SK-N-SH (cell line): ENCODE results near the gene ZBTB46. TPM values are rescaled to one million over a fixed set of nuclear protein-coding genes. Genes with fewer than 3 reads are reported as not detected.

Experiments used
- CTCF ChIA-PET: fragments of 300-600, 350-600 bp; formaldehyde crosslinking; extraction: SDS; loops from one replicate; lab custom pipeline; 2021; lab: Yijun Ruan, JAX
- POLR2A ChIA-PET: fragments of 350-600 bp; sonication (Branson Sonifier 250); formaldehyde crosslinking; extraction: SDS; loops from one replicate; lab custom pipeline; 2020; ENCODE audit warnings: antibody characterized with exemption, inconsistent platforms; lab: Yijun Ruan, JAX
- DNase-seq: peaks from one replicate; pipeline ENCODE4 v3.0.0; 2012
- H2AFZ ChIP-seq: fragments of 200-600 bp; sonication (generic); 2 replicates; pipeline ENCODE4 v1.8.1; 2016; ENCODE audit warnings: antibody characterized with exemption, mild to moderate bottlenecking, low read depth
- H3F3A ChIP-seq: fragments of 200-600 bp; sonication (generic); replicated peaks from 2 replicates; pipeline ENCODE3; 2016; ENCODE audit warnings: antibody characterized with exemption, mild to moderate bottlenecking; ENCODE audit not compliant: insufficient read depth
- H3K27ac ChIP-seq, 2 experiments: fragments of 200-500 bp in 1 of 2; fragments of 200-600 bp in 1 of 2; sonication (Bioruptor generic) in 1 of 2; sonication (generic), shearing (Covaris generic) in 1 of 2; 2 replicates each; pipeline versions ENCODE4 v1.5.1 to v1.6.1; 2014 to 2016; ENCODE audit warnings: low read depth in 2 of 2, inconsistent platforms in 1 of 2, low read length in 1 of 2, mild to moderate bottlenecking in 1 of 2, mixed read lengths in 1 of 2
- H3K27me3 ChIP-seq: fragments of 200-600 bp; sonication (generic), shearing (Covaris generic); 2 replicates; pipeline ENCODE4 v1.6.1; 2016; ENCODE audit warnings: mixed run types; ENCODE audit not compliant: insufficient read depth
- H3K36me3 ChIP-seq, 2 experiments: fragments of 200-500 bp in 1 of 2; fragments of 200-600 bp in 1 of 2; sonication (Bioruptor generic) in 1 of 2; sonication (generic) in 1 of 2; replicated peaks in 1 of 2; 2 replicates each; pipeline versions ENCODE3 to v1.5.1; 2014 to 2016; ENCODE audit warnings: low read length in 1 of 2, mild to moderate bottlenecking in 1 of 2; ENCODE audit not compliant: insufficient read depth in 2 of 2, control insufficient read depth in 1 of 2
- H3K4me1 ChIP-seq, 2 experiments: fragments of 200-500 bp in 1 of 2; fragments of 200-600 bp in 1 of 2; sonication (Bioruptor generic) in 1 of 2; sonication (generic), shearing (Covaris generic) in 1 of 2; 2 replicates each; pipeline versions ENCODE4 v1.5.1 to v1.6.1; 2014 to 2016; ENCODE audit warnings: low read depth in 1 of 2, low read length in 1 of 2, mixed run types in 1 of 2; ENCODE audit not compliant: insufficient read depth in 2 of 2, control insufficient read depth in 1 of 2
- H3K4me2 ChIP-seq: fragments of 200-600 bp; sonication (generic), shearing (Covaris generic); 2 replicates; pipeline ENCODE4 v1.6.1; 2017; ENCODE audit warnings: mixed run types
- H3K4me3 ChIP-seq, 2 experiments: fragments of 200-500 bp in 1 of 2; fragments of 200-600 bp in 1 of 2; sonication (Bioruptor generic) in 1 of 2; sonication (generic), shearing (Covaris generic) in 1 of 2; 2 replicates each; pipeline versions ENCODE4 v1.5.1 to v1.8.1; 2014 to 2016; ENCODE audit warnings: low read depth in 2 of 2, inconsistent platforms in 1 of 2, low read length in 1 of 2, mild to moderate bottlenecking in 1 of 2, mixed read lengths in 1 of 2, moderate library complexity in 1 of 2
- H3K79me2 ChIP-seq: fragments of 200-600 bp; sonication (generic); 2 replicates; pipeline ENCODE4 v1.8.1; 2017; ENCODE audit warnings: mild to moderate bottlenecking; ENCODE audit not compliant: insufficient read depth
- H3K9ac ChIP-seq: fragments of 200-600 bp; sonication (generic); 2 replicates; pipeline ENCODE4 v1.6.1; 2017; ENCODE audit warnings: mixed run types
- H3K9me2 ChIP-seq: fragments of 200-600 bp; sonication (generic); 2 replicates; pipeline ENCODE4 v1.6.1; 2017; ENCODE audit warnings: mixed run types
- H3K9me3 ChIP-seq: fragments of 200-600 bp; sonication (generic); 2 replicates; pipeline ENCODE4 v1.6.1; 2017; ENCODE audit warnings: mixed run types, mild to moderate bottlenecking, moderate library complexity
- H4K20me1 ChIP-seq: fragments of 200-600 bp; sonication (generic); 2 replicates; pipeline ENCODE4 v1.6.1; 2017; ENCODE audit warnings: mild to moderate bottlenecking, mixed run types; ENCODE audit not compliant: insufficient read depth
- PBX3 ChIP-seq: IDR thresholded peaks from 2 replicates; pipeline ENCODE4; 2012
- REST ChIP-seq: IDR thresholded peaks from 2 replicates; pipeline ENCODE4 v1.6.1; 2012; ENCODE audit warnings: mild to moderate bottlenecking, low read depth, low read length, moderate library complexity
- RFX5 ChIP-seq: IDR thresholded peaks from 2 replicates; pipeline ENCODE4 v1.6.1; 2012; ENCODE audit warnings: mild to moderate bottlenecking, improper control_type of control experiment, low read length
- WGBS: methylation state at CpG from one replicate; pipeline ENCODE4 v1.1.6; 2017; ENCODE audit warnings: low lambda C conversion rate; 5-methylcytosine and 5-hydroxymethylcytosine counted together
- polyA plus RNA-seq, 3 experiments: library from polyadenylated mRNA; depleted of rRNA; stranded (reverse); fragments of >200 nt; gene quantifications; 2 replicates each; pipeline ENCODE4 v1.2.3, GENCODE V29; 2012

Gene ZBTB46
- polyA plus RNA-seq, 1 of the 3 experiments (the other 2 are of a cell fraction): 0.15 TPM

GRCh38 chr20:63696628-63697356 is 134.3 kb downstream of the ZBTB46 start, which contains the start of gene TNFRSF6B (continued):
- peak; percentile 21 for TF ChIP-seq PBX3

DNA sequence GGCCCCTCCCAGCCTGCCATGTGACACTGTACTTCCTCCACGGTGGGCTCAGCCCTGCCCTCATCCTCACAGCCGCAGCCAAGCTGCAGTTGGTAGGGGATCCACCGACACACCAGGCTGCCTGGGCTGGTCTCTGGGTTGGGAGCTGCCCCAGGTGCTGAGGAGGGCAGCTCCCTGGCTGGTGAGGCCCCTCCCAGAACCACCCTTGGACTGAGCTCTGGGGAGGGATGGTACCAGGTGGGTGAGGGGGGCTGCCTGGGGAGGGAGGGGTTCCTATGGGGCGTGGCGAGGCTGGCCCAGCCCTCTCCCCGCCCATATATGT is 134.8 kb downstream of the ZBTB46 start:
- no peaks in the 10 kb centered on the region for H3K9me3 ChIP-seq

More for the DNA sequence above, 134.8 kb downstream of the ZBTB46 start:
- POLR2A ChIA-PET: interaction anchor here (1.6 to 3.4 kb wide), 2 partner anchors 12 to 283 kb away, joined by 3 to 22 read pairs; partner anchors contain the start of genes ARFRP1, SAMD10 and ZGPAT
- H3K9ac ChIP-seq: no peak overlapping the region
- no peaks in the 10 kb centered on the region for H3F3A ChIP-seq
- no CpG with 5 or more reads among the region's 6 CpGs for WGBS
- H3K36me3 ChIP-seq: peaks cover 0 to 9% of the 10 kb centered on the region in 2 experiments
- H3K79me2 ChIP-seq: no peaks in the 10 kb centered on the region
- H3K27ac ChIP-seq: peak overlapping the region in 1 of 2 experiments; percentile 47; a peak in 1 of 4 replicates
- CTCF ChIA-PET: no interaction called here
- no peaks in the 10 kb centered on the region for H3K27me3 ChIP-seq
- H3K9me2 ChIP-seq: no peaks in the 10 kb centered on the region
- no peaks in the 10 kb centered on the region for H4K20me1 ChIP-seq
- H2AFZ ChIP-seq: no peak overlapping the region
- no peak for DNase-seq
- H3K4me3 ChIP-seq: no peak overlapping the region
- TF ChIP-seq RFX5 (no peak), REST (0 out of 2 replicates have a peak, but pooled peaks have one; percentile 42)
- TF ChIP-seq, all 33 proteins: peak for 1
- Histone ChIP-seq H3K4me2 (no peak overlapping the region), H3K4me1 (peaks cover 19 to 22% of the 10 kb centered on the region in 2 experiments; a peak in 3 of 4 replicates)
